Neural crest cell (in vitro differentiated cells): ENCODE data around the gene MEFV. TPM values are rescaled to one million over a fixed set of nuclear protein-coding genes. Genes with fewer than 3 reads are reported as not detected.
"Not testable (repeated sequence)": the region's sequence is repeated elsewhere in the genome, so short reads cannot be mapped to it uniquely, and the experiment has no call there.

Experiments
- DNase-seq: peaks from one replicate; pipeline ENCODE4 v3.0.0; 2021; ENCODE audit warnings: low read depth, mixed read lengths, low spot score
- H3K27ac Mint-ChIP-seq: one replicate; pipeline ENCODE4 v1.8.0; 2021; ENCODE audit warnings: mild to moderate bottlenecking, mixed read lengths; ENCODE audit not compliant: unreplicated experiment
- H3K27me3 Mint-ChIP-seq: 2 replicates; pipeline ENCODE4 v1.8.0; 2021; ENCODE audit warnings: low read depth, mild to moderate bottlenecking, mixed read lengths
- H3K36me3 Mint-ChIP-seq: 2 replicates; pipeline ENCODE4 v1.8.0; 2021; ENCODE audit warnings: low read depth, mild to moderate bottlenecking, mixed read lengths
- H3K4me1 Mint-ChIP-seq: 2 replicates; pipeline ENCODE4 v1.8.0; 2021; ENCODE audit warnings: mixed read lengths
- H3K4me3 Mint-ChIP-seq: one replicate; pipeline ENCODE4 v1.8.0; 2021; ENCODE audit warnings: mild to moderate bottlenecking, mixed read lengths
- H3K9me3 Mint-ChIP-seq: 2 replicates; pipeline ENCODE4 v1.8.0; 2021; ENCODE audit warnings: mixed read lengths
- total RNA-seq: library from RNA; stranded (reverse); gene quantifications from 2 replicates; pipeline ENCODE4 v1.2.1, GENCODE V29; 2021
- TF ChIP-seq, protein P1 (sequence below): fragments of 200-600 bp; sonication (generic); conservative IDR thresholded peaks from 2 replicates; pipeline ENCODE4 v1.5.0; 2021; ENCODE audit warnings: antibody characterized with exemption, mild to moderate bottlenecking

MEFV gene
- total RNA-seq, 1 donor from 2014 or later: not detected

GRCh38 chr16:3274947-3275346, 18.5 kb upstream of the MEFV start:
- TF ChIP-seq, protein P1, sequence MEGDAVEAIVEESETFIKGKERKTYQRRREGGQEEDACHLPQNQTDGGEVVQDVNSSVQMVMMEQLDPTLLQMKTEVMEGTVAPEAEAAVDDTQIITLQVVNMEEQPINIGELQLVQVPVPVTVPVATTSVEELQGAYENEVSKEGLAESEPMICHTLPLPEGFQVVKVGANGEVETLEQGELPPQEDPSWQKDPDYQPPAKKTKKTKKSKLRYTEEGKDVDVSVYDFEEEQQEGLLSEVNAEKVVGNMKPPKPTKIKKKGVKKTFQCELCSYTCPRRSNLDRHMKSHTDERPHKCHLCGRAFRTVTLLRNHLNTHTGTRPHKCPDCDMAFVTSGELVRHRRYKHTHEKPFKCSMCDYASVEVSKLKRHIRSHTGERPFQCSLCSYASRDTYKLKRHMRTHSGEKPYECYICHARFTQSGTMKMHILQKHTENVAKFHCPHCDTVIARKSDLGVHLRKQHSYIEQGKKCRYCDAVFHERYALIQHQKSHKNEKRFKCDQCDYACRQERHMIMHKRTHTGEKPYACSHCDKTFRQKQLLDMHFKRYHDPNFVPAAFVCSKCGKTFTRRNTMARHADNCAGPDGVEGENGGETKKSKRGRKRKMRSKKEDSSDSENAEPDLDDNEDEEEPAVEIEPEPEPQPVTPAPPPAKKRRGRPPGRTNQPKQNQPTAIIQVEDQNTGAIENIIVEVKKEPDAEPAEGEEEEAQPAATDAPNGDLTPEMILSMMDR: no peak
- Mint-ChIP-seq H3K27ac (no peak overlapping the region), H3K4me3 (no peak overlapping the region), H3K9me3 (peaks cover 5% of the 10 kb centered on the region), H3K36me3 (no peaks in the 10 kb centered on the region), H3K4me1 (peaks cover 12% of the 10 kb centered on the region), H3K27me3 (peaks cover 41% of the 10 kb centered on the region)
- no peak for DNase-seq

DNA sequence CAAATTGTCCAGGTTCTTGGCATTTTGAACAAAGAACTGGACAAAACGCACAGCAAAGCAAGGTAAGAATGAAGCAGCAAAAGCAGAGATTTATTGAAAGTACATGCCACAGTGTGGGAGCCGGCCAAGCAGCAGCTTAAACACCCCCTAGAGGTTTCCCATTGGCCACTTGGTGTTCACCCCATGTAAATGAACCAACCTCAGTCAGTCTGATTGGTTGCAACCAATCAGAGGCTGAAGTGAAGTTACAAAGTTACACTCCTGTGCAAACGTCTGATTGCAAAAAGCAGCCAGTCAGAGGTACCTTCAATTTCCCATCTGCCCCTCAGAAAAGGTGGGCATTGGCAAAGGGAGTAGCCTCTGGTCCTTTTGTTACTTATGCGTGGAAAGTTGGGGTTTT, 18.1 kb upstream of the MEFV start:
- Mint-ChIP-seq H3K27me3 (peaks cover 40% of the 10 kb centered on the region), H3K9me3 (peaks cover 5% of the 10 kb centered on the region), H3K36me3 (no peaks in the 10 kb centered on the region), H3K4me1 (peaks cover 12% of the 10 kb centered on the region), H3K4me3 (peak overlapping the region; percentile 15), H3K27ac (no peak overlapping the region)
- no peak for DNase-seq
- TF ChIP-seq, protein P1: no peak

- not testable (repeated sequence) for H3K27ac Mint-ChIP-seq, DNase-seq, H3K9me3 Mint-ChIP-seq, H3K36me3 Mint-ChIP-seq, H3K4me3 Mint-ChIP-seq
- Mint-ChIP-seq H3K27me3 (peaks cover 16% of the 10 kb centered on the region), H3K4me1 (peaks cover 12% of the 10 kb centered on the region)
These were observed 14.8 kb upstream of the MEFV start for GRCh38 chr16:3271281-3271680.

- not testable (repeated sequence) for H3K4me3 Mint-ChIP-seq, H3K27ac Mint-ChIP-seq, DNase-seq, H3K36me3 Mint-ChIP-seq, H3K9me3 Mint-ChIP-seq
- peaks cover 12% of the 10 kb centered on the region for H3K4me1 Mint-ChIP-seq
- H3K27me3 Mint-ChIP-seq: peaks cover 14% of the 10 kb centered on the region
These were observed 14.3 kb upstream of the MEFV start for GRCh38 chr16:3270718-3271117.

DNA sequence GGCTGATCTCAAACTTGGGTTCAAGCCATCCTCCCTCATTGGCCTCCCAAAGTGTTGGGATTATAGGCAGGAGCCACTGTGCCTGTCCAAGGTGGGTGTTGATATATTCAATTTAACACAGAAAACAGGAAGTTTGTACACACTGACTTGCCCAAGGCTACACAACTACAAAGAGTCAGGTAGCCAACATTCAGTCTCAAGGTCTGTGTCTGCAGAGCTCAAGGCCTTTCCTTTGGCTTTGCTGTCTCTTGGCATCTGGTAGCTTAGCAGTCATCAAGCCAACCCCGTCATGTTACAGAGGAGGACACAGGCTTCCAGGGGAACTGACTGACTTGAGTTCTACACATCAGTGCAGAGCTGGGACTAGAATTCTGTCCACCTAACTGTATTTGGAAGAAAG, 11.9 kb upstream of the MEFV start:
- Mint-ChIP-seq H3K27ac (no peak overlapping the region), H3K36me3 (peaks cover 3% of the 10 kb centered on the region), H3K9me3 (peaks cover 2% of the 10 kb centered on the region), H3K4me1 (peaks cover 12% of the 10 kb centered on the region), H3K27me3 (peaks cover 4% of the 10 kb centered on the region), H3K4me3 (peak overlapping the region; percentile 44)
- TF ChIP-seq, protein P1: no peak
- no peak for DNase-seq

DNA sequence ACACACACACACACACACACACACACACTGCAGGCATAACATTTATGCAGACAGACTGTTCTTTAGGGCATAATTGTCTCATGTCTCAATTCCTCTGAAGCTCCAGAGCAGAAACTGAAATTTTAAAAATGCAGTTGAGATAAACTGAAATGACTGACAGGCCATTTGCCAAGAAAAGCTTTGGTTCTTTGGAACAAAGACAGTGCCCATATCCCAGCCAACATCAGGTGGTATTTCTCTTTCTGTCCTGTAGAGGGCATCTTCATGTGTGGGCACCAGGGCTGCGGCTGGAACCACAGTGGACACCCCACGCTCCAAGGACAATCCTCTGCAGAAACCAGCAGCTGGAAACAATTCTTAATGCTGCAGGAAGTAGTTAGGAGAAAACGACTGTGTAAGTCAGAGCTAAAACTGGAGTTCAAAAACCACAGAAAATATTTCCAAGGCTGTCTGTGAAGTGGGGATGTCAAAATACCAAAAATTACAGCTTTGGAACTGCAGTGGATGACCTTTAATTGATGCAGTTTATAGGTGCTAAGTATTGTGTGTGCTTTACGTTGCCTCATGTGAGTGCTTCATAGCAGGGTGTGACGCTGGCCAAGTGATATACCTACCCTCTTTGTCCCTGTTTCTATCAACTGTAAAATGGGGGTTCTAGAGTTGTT, 10.6 kb upstream of the MEFV start:
- Mint-ChIP-seq H3K36me3 (peaks cover 3% of the 10 kb centered on the region), H3K27ac (no peak overlapping the region), H3K4me1 (peaks cover 12% of the 10 kb centered on the region), H3K4me3 (peak overlapping the region; percentile 38), H3K27me3 (peaks cover 4% of the 10 kb centered on the region), H3K9me3 (peaks cover 2% of the 10 kb centered on the region)
- DNase-seq: no peak
- TF ChIP-seq, protein P1: peak; percentile 56
